ENCODE data around the gene AHRR. TPM values are rescaled to one million over a fixed set of nuclear protein-coding genes. Genes with fewer than 3 reads are reported as not detected.

Gene AHRR
- total RNA-seq, 1 experiment from 2014 or later, result 2.2 TPM

DNA sequence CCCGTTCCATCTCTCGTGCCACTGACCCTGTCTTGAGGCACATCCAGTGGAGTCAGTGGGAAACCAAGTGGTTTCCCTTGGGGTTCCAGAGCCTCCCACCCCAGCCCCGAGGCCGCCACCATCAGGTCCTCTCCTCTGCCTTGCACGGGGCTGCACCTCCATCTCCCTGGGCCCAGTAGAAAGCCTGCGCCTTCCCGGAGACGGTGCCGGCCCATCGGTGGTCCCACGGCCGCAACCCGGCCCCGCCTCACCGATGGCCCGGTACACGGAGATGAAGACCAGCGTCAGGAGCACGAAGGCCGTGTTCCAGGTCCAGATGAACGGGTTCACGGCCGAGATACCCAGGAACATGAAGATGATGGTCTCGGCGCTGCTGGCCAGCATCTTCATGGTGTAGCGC is 161.5 kb downstream of the AHRR start:
- Histone ChIP-seq H3K23ac (ENCODE audit: insufficient read length, low read depth, low read length) (no peak overlapping the region), H2AK5ac (ENCODE audit: insufficient read length, low read length) (no peak overlapping the region), H3K9ac (ENCODE audit: extremely low read depth, insufficient read length, low read length) (no peak overlapping the region), H3T11ph (ENCODE audit: low read length) (no peak overlapping the region), H4K5ac (ENCODE audit: insufficient read length, low read depth, low read length) (no peak overlapping the region), H4K20me1 (ENCODE audit: control insufficient read depth, insufficient read depth, insufficient read length) (no peaks in the 10 kb centered on the region), H3K4me2 (ENCODE audit: insufficient read depth, insufficient read length, low read length) (no peak overlapping the region), H3K9me3 (ENCODE audit: control insufficient read depth, low read depth, low read length) (no peaks in the 10 kb centered on the region), H3K23me2 (ENCODE audit: insufficient read length, low read depth, low read length, poor library complexity, severe bottlenecking) (no peaks in the 10 kb centered on the region), H3K27me3 (ENCODE audit: insufficient read depth, low read length) (no peaks in the 10 kb centered on the region), H2BK20ac (ENCODE audit: low read depth, low read length, poor library complexity, severe bottlenecking) (no peak overlapping the region), H2BK12ac (ENCODE audit: insufficient read length, low read depth, low read length) (no peak overlapping the region), H4K8ac (replicated peaks; ENCODE audit: insufficient read length, low read depth, low read length) (no peak overlapping the region), H4K91ac (ENCODE audit: insufficient read length, low read depth, low read length) (no peak overlapping the region), H3K79me2 (ENCODE audit: insufficient read depth, low read length) (no peaks in the 10 kb centered on the region), H2BK120ac (ENCODE audit: low read depth, low read length, poor library complexity, severe bottlenecking) (no peak overlapping the region), H3K4ac (ENCODE audit: low read depth, low read length) (no peak overlapping the region), H3K27ac (ENCODE audit: insufficient read length, low read depth, low read length) (no peak overlapping the region), H3K79me1 (ENCODE audit: insufficient read depth, low read depth, low read length, poor library complexity, severe bottlenecking) (no peaks in the 10 kb centered on the region), H2BK5ac (ENCODE audit: insufficient read length, low read length) (no peak overlapping the region), H2BK15ac (ENCODE audit: low read depth, low read length) (no peak overlapping the region), H3K56ac (ENCODE audit: insufficient read length, low read depth, low read length) (no peak overlapping the region), H2AFZ (ENCODE audit: low read length) (no peak overlapping the region), H3K18ac (ENCODE audit: insufficient read length, low read depth, low read length) (no peak overlapping the region), H3K4me1 (ENCODE audit: insufficient read depth, low read length) (no peaks in the 10 kb centered on the region), H3K14ac (ENCODE audit: insufficient read depth, low read length) (no peak overlapping the region)
- Mint-ChIP-seq H3K27me3 (ENCODE audit: low read depth) (peaks cover 8% of the 10 kb centered on the region), H3K4me3 (no peak overlapping the region), H3K9me3 (no peaks in the 10 kb centered on the region), H3K4me1 (no peaks in the 10 kb centered on the region; a peak in 1 of 4 replicates), H3K36me3 (ENCODE audit: insufficient read depth in 1 of 3, low read depth in 3 of 3) (no peaks in the 10 kb centered on the region), H3K27ac (no peak overlapping the region)
- no peak for DNase-seq
- WGBS (ENCODE audit: extremely low coverage, insufficient read length, low lambda C conversion rate), result no CpG with 5 or more reads among the region's 26 CpGs
- no peak for TF ChIP-seq CTCF (conservative IDR thresholded peaks at IDR 0.05)
